Breast epithelium (tissue), 4 donors: ENCODE data around the gene ANKRD44. TPM values are rescaled to one million over a fixed set of nuclear protein-coding genes. Genes with fewer than 3 reads are reported as not detected.
"Not testable (repeated sequence)": the region's sequence is repeated elsewhere in the genome, so short reads cannot be mapped to it uniquely, and the experiment has no call there.

ENCODE experiments used
- DNase-seq, 2 donors: peaks; one replicate each; pipeline ENCODE4 v3.0.0-alpha.2; 2019; ENCODE audit warnings: low spot score in 2 of 2
- H3K27ac ChIP-seq, 2 donors: fragments of 200-600 bp; sonication (generic) in 1 of 2; one replicate each; pipeline ENCODE4 v1.5.1; 2016 to 2019; ENCODE audit warnings: mild to moderate bottlenecking in 1 of 2
- H3K27me3 ChIP-seq, 2 donors: fragments of 200-600 bp; sonication (generic) in 1 of 2; one replicate each; pipeline versions ENCODE4 v1.5.1 to v1.6.0; 2017 to 2019; ENCODE audit warnings: control low read depth in 1 of 2, mild to moderate bottlenecking in 1 of 2
- H3K36me3 ChIP-seq: fragments of 200-600 bp; one replicate; pipeline ENCODE4 v1.5.1; 2019
- H3K4me1 ChIP-seq, 2 donors: fragments of 200-600 bp; sonication (generic); one replicate each; pipeline ENCODE4 v1.5.1; 2016 to 2019; ENCODE audit warnings: control low read depth in 1 of 2
- H3K4me3 ChIP-seq, 3 donors: fragments of 200-600 bp; sonication (generic); 1 replicate in 2 of 3; 2 replicates in 1 of 3; pipeline ENCODE4 v1.5.1; 2016 to 2019; ENCODE audit warnings: mild to moderate bottlenecking in 3 of 3, moderate library complexity in 2 of 3
- H3K9me3 ChIP-seq, 2 donors: fragments of 200-600 bp; sonication (generic) in 1 of 2; one replicate each; pipeline ENCODE4 v1.5.1; 2016 to 2019; ENCODE audit warnings: control low read depth in 1 of 2
- CTCF ChIP-seq, 3 donors: fragments of 450-650 bp; IDR thresholded peaks; one replicate each; pipeline ENCODE4 v1.5.1; 2016 to 2017; ENCODE audit warnings: antibody characterized with exemption in 3 of 3, mild to moderate bottlenecking in 3 of 3, moderate library complexity in 3 of 3
- POLR2A ChIP-seq: fragments of 450-650 bp; IDR thresholded peaks from one replicate; pipeline ENCODE4 v1.6.1; 2016; ENCODE audit warnings: antibody characterized with exemption, mild to moderate bottlenecking, moderate library complexity
- POLR2AphosphoS5 ChIP-seq, 3 donors: sonication (generic); formaldehyde crosslinking; IDR thresholded peaks; one replicate each; pipeline ENCODE4 v1.6.1; 2017; ENCODE audit warnings: antibody characterized with exemption in 3 of 3
- intact Hi-C: fragments of 100-400 bp; cut with DNase I; formaldehyde crosslinking; loops from one replicate; pipeline ENCODE4 v1.15.1; 2023; ENCODE audit warnings: low total_unique reads
- total RNA-seq, 3 donors: library from RNA; depleted of rRNA; stranded (reverse); fragments of >200 nt; gene quantifications; one replicate each; pipeline ENCODE4 v1.1.0, GENCODE V29; 2016

The ANKRD44 gene
- total RNA-seq, 3 donors from 2014 or later: 18.0 to 41.3 (median 19.9) TPM

- Histone ChIP-seq H3K27me3 (no peaks in the 10 kb centered on the region), H3K4me1 (no peaks in the 10 kb centered on the region), H3K36me3 (no peaks in the 10 kb centered on the region), H3K9me3 (no peaks in the 10 kb centered on the region), H3K4me3 (no peak overlapping the region), H3K27ac (no peak overlapping the region)
- intact Hi-C loops: no loop called here
- DNase-seq: no peak
- TF ChIP-seq POLR2AphosphoS5 (IDR thresholded peaks at IDR 0.05): no peak
- TF ChIP-seq CTCF (IDR thresholded peaks at IDR 0.05): no peak
- TF ChIP-seq POLR2A: no peak
Observed at GRCh38 chr2:197297266-197297665, 13.3 kb downstream of the ANKRD44 start.

- H3K27ac ChIP-seq: no peak overlapping the region
Observed at GRCh38 chr2:197296835-197297234, 13.7 kb downstream of the ANKRD44 start.

GRCh38 chr2:197294260-197294659 lies 16.3 kb downstream of the ANKRD44 start:
- TF ChIP-seq CTCF (IDR thresholded peaks at IDR 0.05) (no peak), POLR2AphosphoS5 (IDR thresholded peaks at IDR 0.05) (no peak), POLR2A (no peak)
- Histone ChIP-seq H3K27ac (peak overlapping the region in 1 of 2 donors; percentile 17), H3K4me3 (no peak overlapping the region), H3K9me3 (no peaks in the 10 kb centered on the region), H3K4me1 (no peaks in the 10 kb centered on the region), H3K27me3 (no peaks in the 10 kb centered on the region), H3K36me3 (no peaks in the 10 kb centered on the region)
- no peak for DNase-seq
- intact Hi-C loops: no loop called here

More at GRCh38 chr2:197296835-197297234, 13.7 kb downstream of the ANKRD44 start:
- H3K4me3 ChIP-seq: no peak overlapping the region
- intact Hi-C loops: no loop called here
- H3K27me3 ChIP-seq: no peaks in the 10 kb centered on the region
- no peaks in the 10 kb centered on the region for H3K4me1 ChIP-seq
- no peak for TF ChIP-seq CTCF (IDR thresholded peaks at IDR 0.05)
- TF ChIP-seq POLR2AphosphoS5 (IDR thresholded peaks at IDR 0.05): no peak
- no peak for TF ChIP-seq POLR2A
- DNase-seq: no peak
- no peaks in the 10 kb centered on the region for H3K36me3 ChIP-seq
- H3K9me3 ChIP-seq: no peaks in the 10 kb centered on the region

GRCh38 chr2:197293252-197294007 lies 17.1 kb downstream of the ANKRD44 start:
- no peak for TF ChIP-seq POLR2A
- no peak overlapping the region for H3K4me3 ChIP-seq
- H3K9me3 ChIP-seq: no peaks in the 10 kb centered on the region
- intact Hi-C loops: no loop called here
- no peaks in the 10 kb centered on the region for H3K4me1 ChIP-seq
- H3K27ac ChIP-seq: peak overlapping the region in 1 of 2 donors; percentile 17
- DNase-seq: no peak
- H3K36me3 ChIP-seq: no peaks in the 10 kb centered on the region
- no peaks in the 10 kb centered on the region for H3K27me3 ChIP-seq

- intact Hi-C loops: no loop called here
- no peak for DNase-seq
- no peaks in the 10 kb centered on the region for H3K27me3 ChIP-seq
- H3K9me3 ChIP-seq: no peaks in the 10 kb centered on the region
- H3K4me3 ChIP-seq: no peak overlapping the region
- H3K4me1 ChIP-seq: no peaks in the 10 kb centered on the region
- TF ChIP-seq POLR2AphosphoS5 (IDR thresholded peaks at IDR 0.05) (no peak), POLR2A (no peak), CTCF (IDR thresholded peaks at IDR 0.05) (no peak)
- no peak overlapping the region for H3K27ac ChIP-seq
- H3K36me3 ChIP-seq: no peaks in the 10 kb centered on the region
Observed at GRCh38 chr2:197292619-197293018, 18.0 kb downstream of the ANKRD44 start.

GRCh38 chr2:197287596-197287932 lies 23.0 kb downstream of the ANKRD44 start:
- H3K27me3 ChIP-seq, intact Hi-C loops, H3K36me3 ChIP-seq, H3K4me3 ChIP-seq, H3K4me1 ChIP-seq, H3K9me3 ChIP-seq, DNase-seq: not testable (repeated sequence)
- peak overlapping the region; percentile 23 to 46 for H3K27ac ChIP-seq
